Measurements from ENCODE around the gene LDHB.

LDHB gene

DNA sequence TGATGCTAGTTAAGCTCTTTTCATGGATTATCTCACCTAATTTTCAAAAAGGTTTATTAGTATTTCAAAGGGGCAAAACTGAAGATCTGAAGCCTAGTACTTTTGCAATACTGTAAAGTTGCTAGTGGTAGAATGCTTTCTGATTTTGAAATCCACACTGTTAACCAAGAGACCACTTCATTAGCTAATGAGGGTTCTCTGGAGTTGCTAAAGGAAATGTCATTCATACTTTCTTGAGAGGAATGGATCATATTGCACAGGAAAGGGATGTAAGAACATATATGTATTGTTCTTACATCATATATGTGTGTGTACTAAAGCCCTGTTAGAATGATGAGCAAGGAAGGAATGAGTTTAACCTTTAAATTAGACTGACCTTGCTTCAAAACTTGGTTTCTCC is 39.0 kb upstream of the LDHB start:
- H3K79me2 ChIP-seq (ENCODE audit: low read length) = no peaks in the 10 kb centered on the region
- H3K4me2 ChIP-seq (ENCODE audit: low read length) = no peak overlapping the region
- H3K27me3 ChIP-seq (ENCODE audit: low read depth, low read length) = no peaks in the 10 kb centered on the region
- H3K9me3 ChIP-seq (ENCODE audit: insufficient read depth, low read length) = no peaks in the 10 kb centered on the region
- no peaks in the 10 kb centered on the region for H4K20me1 ChIP-seq (ENCODE audit: insufficient read depth, low read length)
- no peak overlapping the region for H3K4me3 ChIP-seq (ENCODE audit: low read length)
- no peak overlapping the region for H3K9ac ChIP-seq (ENCODE audit: low read length)
- H3K36me3 ChIP-seq (replicated peaks; ENCODE audit: low read depth, low read length) = no peaks in the 10 kb centered on the region
- no peak overlapping the region for H3K27ac ChIP-seq (ENCODE audit: low read length)
- TF ChIP-seq EZH2phosphoT487 (IDR thresholded peaks at IDR 0.05; ENCODE audit: low read depth) = no peak
- TF ChIP-seq, protein P1, sequence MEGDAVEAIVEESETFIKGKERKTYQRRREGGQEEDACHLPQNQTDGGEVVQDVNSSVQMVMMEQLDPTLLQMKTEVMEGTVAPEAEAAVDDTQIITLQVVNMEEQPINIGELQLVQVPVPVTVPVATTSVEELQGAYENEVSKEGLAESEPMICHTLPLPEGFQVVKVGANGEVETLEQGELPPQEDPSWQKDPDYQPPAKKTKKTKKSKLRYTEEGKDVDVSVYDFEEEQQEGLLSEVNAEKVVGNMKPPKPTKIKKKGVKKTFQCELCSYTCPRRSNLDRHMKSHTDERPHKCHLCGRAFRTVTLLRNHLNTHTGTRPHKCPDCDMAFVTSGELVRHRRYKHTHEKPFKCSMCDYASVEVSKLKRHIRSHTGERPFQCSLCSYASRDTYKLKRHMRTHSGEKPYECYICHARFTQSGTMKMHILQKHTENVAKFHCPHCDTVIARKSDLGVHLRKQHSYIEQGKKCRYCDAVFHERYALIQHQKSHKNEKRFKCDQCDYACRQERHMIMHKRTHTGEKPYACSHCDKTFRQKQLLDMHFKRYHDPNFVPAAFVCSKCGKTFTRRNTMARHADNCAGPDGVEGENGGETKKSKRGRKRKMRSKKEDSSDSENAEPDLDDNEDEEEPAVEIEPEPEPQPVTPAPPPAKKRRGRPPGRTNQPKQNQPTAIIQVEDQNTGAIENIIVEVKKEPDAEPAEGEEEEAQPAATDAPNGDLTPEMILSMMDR (IDR thresholded peaks at IDR 0.05; ENCODE audit: low read depth, low read length) = no peak
- H3K4me1 ChIP-seq (ENCODE audit: low read length) = peaks cover 8% of the 10 kb centered on the region
- H2AFZ ChIP-seq (ENCODE audit: low read depth, low read length) = no peak overlapping the region

DNA sequence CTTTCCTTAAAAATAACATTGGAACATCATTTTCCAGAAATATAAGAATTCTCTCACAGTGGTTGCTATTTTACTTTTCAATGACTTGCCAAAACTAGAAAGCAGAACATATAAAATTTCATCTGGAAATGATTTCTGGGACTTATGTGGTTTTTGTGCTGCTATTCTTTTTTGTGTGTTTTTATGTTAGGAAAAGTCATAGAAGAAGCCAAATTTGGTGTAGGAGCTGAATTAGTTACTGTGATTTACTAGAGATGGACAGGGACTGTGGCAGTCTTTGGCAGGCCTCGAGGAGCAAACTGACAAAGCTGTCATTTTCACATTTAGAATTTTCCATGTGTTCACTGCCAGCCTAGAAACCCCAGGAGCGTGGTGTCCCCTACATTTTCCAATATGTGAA is 38.3 kb upstream of the LDHB start:
- no peak overlapping the region for H3K9ac ChIP-seq (ENCODE audit: low read length)
- TF ChIP-seq, protein P1 (IDR thresholded peaks at IDR 0.05; ENCODE audit: low read depth, low read length) = no peak
- TF ChIP-seq EZH2phosphoT487 (IDR thresholded peaks at IDR 0.05; ENCODE audit: low read depth) = no peak
- H4K20me1 ChIP-seq (ENCODE audit: insufficient read depth, low read length) = no peaks in the 10 kb centered on the region
- no peaks in the 10 kb centered on the region for H3K36me3 ChIP-seq (replicated peaks; ENCODE audit: low read depth, low read length)
- H2AFZ ChIP-seq (ENCODE audit: low read depth, low read length) = no peak overlapping the region
- H3K4me3 ChIP-seq (ENCODE audit: low read length) = no peak overlapping the region
- no peaks in the 10 kb centered on the region for H3K79me2 ChIP-seq (ENCODE audit: low read length)
- H3K27ac ChIP-seq (ENCODE audit: low read length) = no peak overlapping the region
- H3K4me2 ChIP-seq (ENCODE audit: low read length) = no peak overlapping the region
- H3K9me3 ChIP-seq (ENCODE audit: insufficient read depth, low read length) = no peaks in the 10 kb centered on the region
- peaks cover 8% of the 10 kb centered on the region for H3K4me1 ChIP-seq (ENCODE audit: low read length)
- no peaks in the 10 kb centered on the region for H3K27me3 ChIP-seq (ENCODE audit: low read depth, low read length)

DNA sequence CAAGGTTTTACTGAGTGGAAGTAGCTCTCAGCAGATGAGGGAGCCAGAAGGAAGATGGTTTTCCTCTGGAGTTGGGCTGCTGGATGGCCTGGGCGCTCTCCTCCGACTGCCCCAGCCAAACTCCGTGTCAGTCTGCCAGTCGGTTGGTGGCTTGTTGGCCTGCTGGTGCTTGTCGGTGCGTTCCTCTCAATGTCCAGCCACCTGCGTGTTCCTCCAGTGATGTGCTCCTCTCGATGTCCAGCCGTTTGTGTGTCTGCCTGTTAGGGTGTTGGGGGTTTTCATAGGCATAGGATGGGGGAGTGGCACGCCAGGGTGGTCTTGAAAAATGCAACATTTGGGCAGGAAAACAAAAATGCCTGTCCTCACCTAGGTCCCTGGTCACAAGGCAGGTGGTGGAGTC is 37.0 kb upstream of the LDHB start:
- no peaks in the 10 kb centered on the region for H3K79me2 ChIP-seq (ENCODE audit: low read length)
- no peak overlapping the region for H3K9ac ChIP-seq (ENCODE audit: low read length)
- peaks cover 8% of the 10 kb centered on the region for H3K4me1 ChIP-seq (ENCODE audit: low read length)
- no peak overlapping the region for H2AFZ ChIP-seq (ENCODE audit: low read depth, low read length)
- no peak for TF ChIP-seq EZH2phosphoT487 (IDR thresholded peaks at IDR 0.05; ENCODE audit: low read depth)
- TF ChIP-seq, protein P1 (IDR thresholded peaks at IDR 0.05; ENCODE audit: low read depth, low read length) = no peak
- H3K36me3 ChIP-seq (replicated peaks; ENCODE audit: low read depth, low read length) = no peaks in the 10 kb centered on the region
- no peaks in the 10 kb centered on the region for H3K9me3 ChIP-seq (ENCODE audit: insufficient read depth, low read length)
- no peaks in the 10 kb centered on the region for H4K20me1 ChIP-seq (ENCODE audit: insufficient read depth, low read length)
- H3K27ac ChIP-seq (ENCODE audit: low read length) = no peak overlapping the region
- H3K27me3 ChIP-seq (ENCODE audit: low read depth, low read length) = no peaks in the 10 kb centered on the region
- no peak overlapping the region for H3K4me3 ChIP-seq (ENCODE audit: low read length)
- H3K4me2 ChIP-seq (ENCODE audit: low read length) = no peak overlapping the region

DNA sequence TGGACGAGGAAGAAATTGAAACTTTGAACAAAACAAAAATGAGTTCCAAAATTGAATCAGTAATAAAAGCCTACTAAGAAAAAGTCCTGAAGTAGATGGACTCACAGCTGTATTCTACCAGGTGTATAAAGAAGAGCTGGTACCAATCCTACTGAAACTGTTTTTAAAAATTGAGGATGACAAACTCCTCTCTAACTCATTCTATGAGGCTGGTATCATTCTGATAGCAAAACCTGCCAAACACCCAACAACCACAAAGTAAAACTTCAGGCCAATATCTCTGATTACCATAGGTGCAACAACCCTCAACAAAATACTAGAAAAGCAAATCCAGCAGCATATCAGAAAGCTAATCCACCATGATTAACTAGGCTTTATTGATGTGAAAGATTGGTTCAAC is 33.9 kb upstream of the LDHB start:
- H3K27ac ChIP-seq (ENCODE audit: low read length) = no peak overlapping the region
- no peak overlapping the region for H3K9ac ChIP-seq (ENCODE audit: low read length)
- H4K20me1 ChIP-seq (ENCODE audit: insufficient read depth, low read length) = no peaks in the 10 kb centered on the region
- H3K4me1 ChIP-seq (ENCODE audit: low read length) = no peaks in the 10 kb centered on the region
- no peaks in the 10 kb centered on the region for H3K27me3 ChIP-seq (ENCODE audit: low read depth, low read length)
- H3K79me2 ChIP-seq (ENCODE audit: low read length) = no peaks in the 10 kb centered on the region
- no peak for TF ChIP-seq EZH2phosphoT487 (IDR thresholded peaks at IDR 0.05; ENCODE audit: low read depth)
- TF ChIP-seq, protein P1 (IDR thresholded peaks at IDR 0.05; ENCODE audit: low read depth, low read length) = no peak
- no peaks in the 10 kb centered on the region for H3K36me3 ChIP-seq (replicated peaks; ENCODE audit: low read depth, low read length)
- H2AFZ ChIP-seq (ENCODE audit: low read depth, low read length) = no peak overlapping the region
- H3K4me3 ChIP-seq (ENCODE audit: low read length) = no peak overlapping the region
- no peaks in the 10 kb centered on the region for H3K9me3 ChIP-seq (ENCODE audit: insufficient read depth, low read length)
- H3K4me2 ChIP-seq (ENCODE audit: low read length) = no peak overlapping the region
